H1 (cell line): ENCODE results near the gene CCDC88C. TPM values are rescaled to one million over a fixed set of nuclear protein-coding genes. Genes with fewer than 3 reads are reported as not detected.
A peak's percentile ranks its signal among the peaks of the same experiment; 100 is the strongest.

ENCODE experiments used
- CTCF ChIA-PET: fragments of 300-600 bp; sonication (Branson Sonifier 250); formaldehyde crosslinking; loops from one replicate; lab custom pipeline; 2021; ENCODE audit not compliant: partially characterized antibody; lab: Charles Lee
- POLR2A ChIA-PET: fragments of 300-600 bp; sonication (Branson Sonifier 250); formaldehyde crosslinking; loops from one replicate; lab custom pipeline; 2021; ENCODE audit warnings: inconsistent platforms; ENCODE audit not compliant: partially characterized antibody; lab: Charles Lee
- DNase-seq, 2 experiments: peaks; one replicate each; pipeline versions ENCODE4 v3.0.0 to v3.0.0-alpha.2; 2010 to 2022; ENCODE audit warnings: low spot score in 2 of 2, low read depth in 1 of 2, mixed read lengths in 1 of 2
- FAIRE-seq: peaks from 2 replicates; lab custom pipeline; 2011; peaks lifted over from hg19 to GRCh38; lab: Jason Lieb, UNC
- H2AFZ ChIP-seq: 2 replicates; pipeline ENCODE4 v1.8.1; 2012; ENCODE audit warnings: low read length, inconsistent platforms
- H2AK5ac ChIP-seq: 2 replicates; pipeline ENCODE4 v1.6.1; 2013; ENCODE audit warnings: low read depth, low read length
- H2BK120ac ChIP-seq: replicated peaks from 2 replicates; pipeline ENCODE3; 2013; ENCODE audit warnings: low read depth, low read length, inconsistent platforms
- H2BK12ac ChIP-seq: 2 replicates; pipeline ENCODE4 v1.6.1; 2013; ENCODE audit warnings: low read depth, low read length
- H2BK15ac ChIP-seq: 2 replicates; pipeline ENCODE4 v1.6.1; 2013; ENCODE audit warnings: low read length
- H2BK20ac ChIP-seq: 2 replicates; pipeline ENCODE4 v1.6.1; 2013; ENCODE audit warnings: low read length
- H2BK5ac ChIP-seq: 2 replicates; pipeline ENCODE4 v1.6.1; 2013; ENCODE audit warnings: low read depth, low read length
- H3K14ac ChIP-seq: 2 replicates; pipeline ENCODE4 v1.6.1; 2013; ENCODE audit warnings: inconsistent platforms; ENCODE audit not compliant: insufficient read length
- H3K18ac ChIP-seq: 2 replicates; pipeline ENCODE4 v1.6.1; 2013; ENCODE audit warnings: low read length; ENCODE audit errors: extremely low read depth
- H3K23ac ChIP-seq: 2 replicates; pipeline ENCODE4 v1.6.1; 2013; ENCODE audit warnings: inconsistent platforms; ENCODE audit not compliant: insufficient read length
- H3K23me2 ChIP-seq: 2 replicates; pipeline ENCODE4 v1.6.1; 2013; ENCODE audit warnings: low read depth, low read length
- H3K27ac ChIP-seq: 2 replicates; pipeline ENCODE4 v1.6.1; 2011; ENCODE audit warnings: low read depth, low read length, inconsistent platforms
- H3K27me3 ChIP-seq, 4 experiments: replicated peaks in 1 of 4; 1 replicate in 1 of 4; 2 replicates in 3 of 4; pipeline versions ENCODE4 v1.6.1 to v1.8.1; 2011 to 2013; ENCODE audit warnings: low read length in 3 of 4, mild to moderate bottlenecking in 3 of 4, inconsistent platforms in 2 of 4, mixed read lengths in 2 of 4, moderate library complexity in 1 of 4; ENCODE audit not compliant: control insufficient read depth in 3 of 4, insufficient read depth in 3 of 4; ENCODE audit errors: extremely low read depth in 1 of 4
- H3K36me3 ChIP-seq, 4 experiments: 2 replicates each; pipeline versions ENCODE4 v1.6.1 to v1.8.1; 2011 to 2013; ENCODE audit warnings: mild to moderate bottlenecking in 4 of 4, low read length in 3 of 4, moderate library complexity in 2 of 4, control low read depth in 1 of 4, inconsistent platforms in 1 of 4; ENCODE audit not compliant: insufficient read depth in 4 of 4, control insufficient read depth in 2 of 4
- H3K4ac ChIP-seq: replicated peaks from 2 replicates; pipeline ENCODE3; 2013; ENCODE audit warnings: low read length, low read depth, mixed read lengths, inconsistent platforms; ENCODE audit not compliant: insufficient read length
- H3K4me1 ChIP-seq, 4 experiments: replicated peaks in 1 of 4; 1 replicate in 1 of 4; 2 replicates in 3 of 4; pipeline versions ENCODE4 v1.6.1 to v1.8.1; 2011 to 2013; ENCODE audit warnings: low read length in 3 of 4, inconsistent platforms in 2 of 4, mixed read lengths in 1 of 4; ENCODE audit not compliant: insufficient read depth in 4 of 4, control insufficient read depth in 3 of 4
- H3K4me2 ChIP-seq, 2 experiments: 2 replicates each; pipeline versions ENCODE4 v1.6.1 to v1.8.1; 2011 to 2013; ENCODE audit warnings: low read depth in 2 of 2, low read length in 2 of 2, control low read depth in 1 of 2, inconsistent platforms in 1 of 2, mild to moderate bottlenecking in 1 of 2; ENCODE audit not compliant: insufficient read depth in 1 of 2
- H3K4me3 ChIP-seq, 4 experiments: fragments of 200-600, 300-600 bp in 1 of 4; sonication (generic), shearing (Covaris generic), sonication (Bioruptor Twin) in 1 of 4; 2 replicates each; pipeline versions ENCODE4 v1.5.1 to v1.8.1; 2011 to 2016; ENCODE audit warnings: low read length in 4 of 4, low read depth in 3 of 4, control low read depth in 2 of 4, inconsistent platforms in 2 of 4, mild to moderate bottlenecking in 2 of 4, mixed read lengths in 1 of 4, moderate library complexity in 1 of 4; ENCODE audit not compliant: insufficient read depth in 2 of 4; ENCODE audit errors: extremely low read depth in 1 of 4
- H3K56ac ChIP-seq: replicated peaks from 2 replicates; pipeline ENCODE3; 2013; ENCODE audit warnings: low read depth, mild to moderate bottlenecking, mixed read lengths, low read length, inconsistent platforms; ENCODE audit not compliant: insufficient read length
- H3K79me1 ChIP-seq: 2 replicates; pipeline ENCODE4 v1.6.1; 2013; ENCODE audit warnings: low read depth, low read length, control low read depth
- H3K79me2 ChIP-seq, 2 experiments: 2 replicates each; pipeline versions ENCODE4 v1.6.1 to v1.8.1; 2012 to 2013; ENCODE audit warnings: low read length in 2 of 2, mild to moderate bottlenecking in 2 of 2, inconsistent platforms in 1 of 2; ENCODE audit not compliant: insufficient read depth in 2 of 2, control insufficient read depth in 1 of 2
- H3K9ac ChIP-seq, 4 experiments: replicated peaks in 1 of 4; 1 replicate in 1 of 4; 2 replicates in 3 of 4; pipeline versions ENCODE4 v1.6.1 to v1.8.1; 2011 to 2013; ENCODE audit warnings: low read depth in 3 of 4, low read length in 3 of 4, control low read depth in 2 of 4, mild to moderate bottlenecking in 2 of 4, moderate library complexity in 2 of 4, inconsistent platforms in 1 of 4; ENCODE audit errors: extremely low read depth in 1 of 4
- H3K9me3 ChIP-seq, 2 experiments: 2 replicates each; pipeline versions ENCODE4 v1.6.1 to v1.8.1; 2012 to 2013; ENCODE audit warnings: mild to moderate bottlenecking in 2 of 2, moderate library complexity in 2 of 2, control low read depth in 1 of 2, inconsistent platforms in 1 of 2, low read depth in 1 of 2, low read length in 1 of 2, mixed read lengths in 1 of 2; ENCODE audit not compliant: insufficient read depth in 2 of 2
- H4K20me1 ChIP-seq, 2 experiments: replicated peaks in 1 of 2; 2 replicates each; pipeline versions ENCODE3 to v1.8.1; 2011 to 2013; ENCODE audit warnings: inconsistent platforms in 2 of 2, low read length in 2 of 2, mild to moderate bottlenecking in 1 of 2; ENCODE audit not compliant: insufficient read depth in 2 of 2, control insufficient read depth in 1 of 2
- H4K5ac ChIP-seq: 2 replicates; pipeline ENCODE4 v1.6.1; 2013; ENCODE audit warnings: low read length, low read depth, mixed read lengths, inconsistent platforms; ENCODE audit not compliant: insufficient read length
- H4K8ac ChIP-seq: 2 replicates; pipeline ENCODE4 v1.8.0; 2013; ENCODE audit warnings: mild to moderate bottlenecking, moderate library complexity, low read length, inconsistent platforms; ENCODE audit not compliant: insufficient read depth; ENCODE audit errors: extremely low read depth
- H4K91ac ChIP-seq: replicated peaks from 2 replicates; pipeline ENCODE3; 2013; ENCODE audit warnings: low read length, mixed read lengths, inconsistent platforms; ENCODE audit not compliant: insufficient read length
- CHD2 ChIP-seq: IDR thresholded peaks from 2 replicates; pipeline ENCODE4 v1.6.1; 2012; ENCODE audit warnings: low read length, improper control_type of control experiment
- KDM5A ChIP-seq: fragments of 200-600 bp; IDR thresholded peaks from 2 replicates; pipeline ENCODE4 v1.7.1; 2012; ENCODE audit warnings: mild to moderate bottlenecking, low read length, inconsistent platforms, mixed read lengths
- NANOG ChIP-seq: IDR thresholded peaks from 2 replicates; pipeline ENCODE4 v1.6.1; 2011; ENCODE audit warnings: low read length, low read depth, mild to moderate bottlenecking, inconsistent platforms; ENCODE audit not compliant: insufficient read depth, poor library complexity, severe bottlenecking
- POLR2AphosphoS5 ChIP-seq: IDR thresholded peaks from 2 replicates; pipeline ENCODE4 v1.6.1; 2011; ENCODE audit warnings: low read depth, low read length
- RAD21 ChIP-seq, 2 experiments: IDR thresholded peaks in 1 of 2; conservative IDR thresholded peaks in 1 of 2; 2 replicates each; pipeline ENCODE4 v1.6.1; 2011; ENCODE audit warnings: low read depth in 2 of 2, low read length in 2 of 2, improper control_type of control experiment in 1 of 2, inconsistent platforms in 1 of 2, mild to moderate bottlenecking in 1 of 2, moderate library complexity in 1 of 2
- TAF1 ChIP-seq: IDR thresholded peaks from 2 replicates; pipeline ENCODE4 v1.6.1; 2011; ENCODE audit warnings: mild to moderate bottlenecking, low read depth, low read length
- TEAD4 ChIP-seq: IDR thresholded peaks from 2 replicates; pipeline ENCODE4 v1.6.1; 2012; ENCODE audit warnings: low read depth, low read length, inconsistent platforms, mixed read lengths
- WGBS, 2 experiments: shearing (Covaris generic) in 1 of 2; methylation state at CpG; one replicate each; pipeline versions ENCODE4 v1.1.6 to v1.1.7; 2013 to 2015; ENCODE audit warnings: low lambda C conversion rate in 2 of 2, mixed read lengths in 2 of 2, inconsistent platforms in 1 of 2, low coverage in 1 of 2, missing lambda C conversion rate in 1 of 2; ENCODE audit not compliant: insufficient replicate concordance in 2 of 2, insufficient coverage in 1 of 2, insufficient read length in 1 of 2; ENCODE audit errors: extremely low coverage in 1 of 2, missing lambda C conversion rate in 1 of 2; 5-methylcytosine and 5-hydroxymethylcytosine counted together
- polyA plus RNA-seq, 7 experiments: library from polyadenylated mRNA; depleted of rRNA in 3 of 7; stranded (reverse) in 5 of 7; unstranded in 2 of 7; fragments of >200 nt in 5 of 7; fragments of 200-250 nt in 2 of 7; gene quantifications; 1 replicate in 5 of 7; 2 replicates in 1 of 7; 4 replicates in 1 of 7; pipeline versions ENCODE4 v1.2.1 to v1.2.3, GENCODE V29; 2011 to 2013; ENCODE audit warnings: missing spikeins in 2 of 7, mixed read lengths in 2 of 7
- total RNA-seq: library from RNA; stranded (reverse); fragmentation: NEBNext Ultra II Directional; extraction: Animal tissue kit (Norgen Biotek cat#: 25700); gene quantifications from 2 replicates; pipeline ENCODE4 v1.2.1, GENCODE V29; 2021

CCDC88C gene
- total and polyA plus RNA-seq, 2 of the 8 experiments (the other 6 are each of a cell fraction or from before 2014, with no cell fraction given) = 10.3 to 57.7 TPM

DNA sequence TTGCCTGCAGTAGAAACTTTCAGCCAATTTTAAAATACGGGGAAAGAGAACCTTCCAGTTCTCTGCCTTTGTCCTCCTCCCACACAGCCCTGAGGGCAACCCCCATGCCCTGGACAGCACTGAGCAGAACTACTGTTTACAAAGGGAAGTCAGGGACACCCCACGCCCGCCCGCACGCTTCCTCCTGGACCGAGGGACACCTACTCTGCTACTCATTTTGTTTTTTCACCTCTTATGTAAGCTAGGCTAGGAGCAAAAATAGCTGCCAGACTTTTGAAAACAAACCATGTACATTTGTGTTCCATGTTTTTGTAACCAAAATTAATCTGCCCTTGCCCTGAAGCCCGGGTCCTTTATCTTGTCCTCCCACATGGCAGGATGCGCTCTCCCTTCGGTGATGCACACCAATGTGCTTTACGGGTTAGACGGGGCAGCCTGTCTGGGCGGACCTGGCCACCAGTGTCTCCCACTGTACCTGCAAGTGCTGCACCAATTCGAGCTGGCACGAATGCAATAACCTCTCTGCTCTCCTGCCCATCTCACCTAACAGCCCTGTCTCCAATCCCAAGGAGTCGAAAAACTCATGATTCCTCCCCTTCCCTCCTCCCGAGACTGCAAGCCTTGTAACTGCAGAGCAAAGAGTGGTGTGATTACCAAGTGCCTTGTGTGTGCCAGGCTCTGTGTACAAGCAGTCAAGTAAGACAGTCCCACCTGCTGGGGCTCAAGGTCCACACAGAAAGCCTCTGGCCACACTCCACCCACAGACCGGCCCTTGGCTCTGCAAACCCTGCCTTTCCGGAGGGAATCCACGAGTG is 85.2 kb downstream of the CCDC88C start:
- Histone ChIP-seq H3K27ac (no peak overlapping the region; the same call in 1 of the 2 replicates), H4K8ac (no peak overlapping the region), H3K56ac (no peak overlapping the region), H3K14ac (no peak overlapping the region), H4K20me1 (peaks cover 0 to 7% of the 10 kb centered on the region in 2 experiments)
- 85% methylated on average over 19 of the region's 19 CpGs; no CpG with 5 or more reads in 1 of the 2 experiments for WGBS, 2 experiments
- TF ChIP-seq KDM5A (no peak), CHD2 (no peak), POLR2AphosphoS5 (0 out of 2 replicates have a peak, but pooled peaks have one; percentile 33), TEAD4 (no peak), NANOG (no peak), RAD21 (IDR thresholded peaks at IDR 0.05 in 1 of 2, conservative IDR thresholded peaks at IDR 0.05 in 1 of 2; ENCODE audit: low read depth in 2 of 2, low read length in 2 of 2) (no peak), TAF1 (no peak)
- TF ChIP-seq, all 59 proteins: peak for 1
- Histone ChIP-seq H3K23me2 (no peaks in the 10 kb centered on the region), H2AK5ac (no peak overlapping the region), H2BK15ac (no peak overlapping the region), H3K9ac (no peak overlapping the region), H2BK5ac (no peak overlapping the region), H2AFZ (no peak overlapping the region), H3K18ac (no peak overlapping the region), H4K5ac (no peak overlapping the region), H3K4me2 (no peak overlapping the region), H3K4me3 (no peak overlapping the region), H3K36me3 (peaks cover 3 to 19% (median 4%) of the 10 kb centered on the region in 4 experiments; a peak in 5 of 8 replicates), H3K4me1 (no peaks in the 10 kb centered on the region), H4K91ac (no peak overlapping the region), H2BK120ac (no peak overlapping the region), H3K27me3 (no peaks in the 10 kb centered on the region), H2BK20ac (no peak overlapping the region), H3K79me2 (no peaks in the 10 kb centered on the region), H3K9me3 (no peaks in the 10 kb centered on the region), H3K23ac (no peak overlapping the region), H3K4ac (no peak overlapping the region), H3K79me1 (no peaks in the 10 kb centered on the region), H2BK12ac (no peak overlapping the region)
- POLR2A ChIA-PET = no interaction called here
- CTCF ChIA-PET = interaction anchor here (1.4 to 3.3 kb wide), 3 partner anchors 10 to 22 kb away, joined by 4 to 14 read pairs (median 5); no protein-coding TSS in a partner anchor
- DNase-seq (no peak), FAIRE-seq (no peak)
